Measurements from ENCODE around the gene ABCC1.
A peak's percentile ranks its signal among the peaks of the same experiment; 100 is the strongest.

Gene ABCC1

GRCh38 chr16:15949210-15950160 is at the start of gene ABCC1:
Gene ABCC1, plus strand, starts transcription at chr16:15949616. Its CDS starts 136 bp downstream, at chr16:15949752.
- no peak for TF ChIP-seq CTCF (IDR thresholded peaks at IDR 0.05; ENCODE audit: control insufficient read depth, insufficient read depth, low read depth, low read length, missing control alignments)
- H3K4me3 ChIP-seq (ENCODE audit: control insufficient read depth, low read depth, low read length) = peak within 1 kb of the TSS; percentile 80
- DNase-seq (ENCODE audit: low read depth) = no peak

- no peak for TF ChIP-seq CTCF (IDR thresholded peaks at IDR 0.05; ENCODE audit: control insufficient read depth, insufficient read depth, low read depth, low read length, missing control alignments)
- no peak for DNase-seq (ENCODE audit: low read depth)
- H3K4me3 ChIP-seq (ENCODE audit: control insufficient read depth, low read depth, low read length) = no peak overlapping the region
These were observed 49.1 kb upstream of the ABCC1 start for GRCh38 chr16:15900357-15900756.

- H3K4me3 ChIP-seq (ENCODE audit: control insufficient read depth, low read depth, low read length) = no peak overlapping the region
- no peak for DNase-seq (ENCODE audit: low read depth)
- TF ChIP-seq CTCF (IDR thresholded peaks at IDR 0.05; ENCODE audit: control insufficient read depth, insufficient read depth, low read depth, low read length, missing control alignments) = no peak
These were observed 48.4 kb upstream of the ABCC1 start for GRCh38 chr16:15900901-15901500.

- no peak for DNase-seq (ENCODE audit: low read depth)
- no peak for TF ChIP-seq CTCF (IDR thresholded peaks at IDR 0.05; ENCODE audit: control insufficient read depth, insufficient read depth, low read depth, low read length, missing control alignments)
- H3K4me3 ChIP-seq (ENCODE audit: control insufficient read depth, low read depth, low read length) = no peak overlapping the region
These were observed 45.5 kb upstream of the ABCC1 start for GRCh38 chr16:15903960-15904359.

GRCh38 chr16:15906439-15906838 is 43.0 kb upstream of the ABCC1 start:
- DNase-seq (ENCODE audit: low read depth) = no peak
- no peak for TF ChIP-seq CTCF (IDR thresholded peaks at IDR 0.05; ENCODE audit: control insufficient read depth, insufficient read depth, low read depth, low read length, missing control alignments)
- H3K4me3 ChIP-seq (ENCODE audit: control insufficient read depth, low read depth, low read length) = no peak overlapping the region

GRCh38 chr16:15907863-15908478 is 41.4 kb upstream of the ABCC1 start:
- no peak for TF ChIP-seq CTCF (IDR thresholded peaks at IDR 0.05; ENCODE audit: control insufficient read depth, insufficient read depth, low read depth, low read length, missing control alignments)
- DNase-seq (ENCODE audit: low read depth) = no peak
- no peak overlapping the region for H3K4me3 ChIP-seq (ENCODE audit: control insufficient read depth, low read depth, low read length)
